Amniotic stem cell (primary cell): ENCODE measurements around the gene CXCL10.
A peak's percentile ranks its signal among the peaks of the same experiment; 100 is the strongest.

Experiments used
- DNase-seq: peaks from one replicate; lab custom pipeline; 2025; lab: John Stamatoyannopoulos, UW

Gene CXCL10

GRCh38 chr4:75992462-75992861, 30.8 kb downstream of the CXCL10 start:
- no peak for DNase-seq

GRCh38 chr4:75989846-75990528, 33.3 kb downstream of the CXCL10 start:
- no peak for DNase-seq

GRCh38 chr4:75985116-75985515, 38.2 kb downstream of the CXCL10 start:
- peak; percentile 30 for DNase-seq

GRCh38 chr4:75980576-75980975, 42.7 kb downstream of the CXCL10 start:
- no peak for DNase-seq

- DNase-seq, result no peak
Observed at GRCh38 chr4:75976177-75976576, 47.1 kb downstream of the CXCL10 start.

GRCh38 chr4:75973766-75974165, 49.5 kb downstream of the CXCL10 start:
- DNase-seq, result no peak
